HepG2 (cell line): Measurements from ENCODE around the gene LSM10. TPM values are rescaled to one million over a fixed set of nuclear protein-coding genes. Genes with fewer than 3 reads are reported as not detected.

Experiments used
- ATAC-seq: fragments of 200-7000 bp; cut with Tn5 transposase; 3 replicates; pipeline ENCODE4 v1.9.1; 2020; ENCODE audit warnings: mild to moderate bottlenecking, moderate library complexity
- BruUV-seq: library from RNA; stranded (reverse); fragments of 400-500 nt; replicated peaks from 2 replicates; lab custom pipeline; 2021; lab: Mats Ljungman, UMichigan
- CTCF ChIA-PET: fragments of 300-600 bp; formaldehyde crosslinking; extraction: SDS; loops from one replicate; lab custom pipeline; 2021; ENCODE audit warnings: low total read pairs, inconsistent platforms, low intra/inter-chr PET ratio; lab: Yijun Ruan, JAX
- POLR2A ChIA-PET: fragments of 350-600 bp; sonication (Branson Sonifier 250); formaldehyde crosslinking; loops from one replicate; lab custom pipeline; 2020; ENCODE audit warnings: antibody characterized with exemption, inconsistent platforms; lab: Yijun Ruan, JAX
- DNase-seq: peaks from one replicate; pipeline ENCODE4 v3.0.0-alpha.2; 2015; ENCODE audit warnings: low spot score
- FAIRE-seq: peaks from 3 replicates; lab custom pipeline; 2011; peaks lifted over from hg19 to GRCh38; lab: Jason Lieb, UNC
- H2AFZ ChIP-seq: one replicate; pipeline ENCODE4 v1.6.1; 2011; ENCODE audit warnings: low read length, inconsistent platforms
- H3K27ac ChIP-seq: fragments of 300-600 bp; 3 replicates; pipeline ENCODE4 v1.8.0; 2011; ENCODE audit warnings: mixed run types, mild to moderate bottlenecking, mixed read lengths, low read length, inconsistent platforms; ENCODE audit not compliant: insufficient read depth; ENCODE audit errors: extremely low read length
- H3K27me3 ChIP-seq, 2 experiments: fragments of 200-600 bp in 1 of 2; 2 replicates in 1 of 2; 3 replicates in 1 of 2; pipeline versions ENCODE4 v1.6.0 to v1.8.0; 2011; ENCODE audit warnings: low read length in 2 of 2, mild to moderate bottlenecking in 2 of 2, moderate library complexity in 2 of 2, inconsistent platforms in 1 of 2; ENCODE audit not compliant: insufficient read depth in 2 of 2, control insufficient read depth in 1 of 2
- H3K36me3 ChIP-seq, 2 experiments: fragments of 200-600 bp in 1 of 2; replicated peaks in 1 of 2; 2 replicates in 1 of 2; 3 replicates in 1 of 2; pipeline versions ENCODE4 v1.5.1 to v1.8.0; 2011; ENCODE audit warnings: low read length in 2 of 2, inconsistent platforms in 1 of 2; ENCODE audit not compliant: insufficient read depth in 2 of 2, control insufficient read depth in 1 of 2
- H3K4me1 ChIP-seq: 2 replicates; pipeline ENCODE4 v1.5.1; 2012; ENCODE audit warnings: low read length, inconsistent platforms; ENCODE audit not compliant: insufficient read depth
- H3K4me2 ChIP-seq: 2 replicates; pipeline ENCODE4 v1.6.0; 2011; ENCODE audit warnings: low read depth, low read length, inconsistent platforms
- H3K4me3 ChIP-seq, 3 experiments: fragments of 200-600 bp in 1 of 3; sonication (generic), shearing (Covaris generic) in 1 of 3; replicated peaks in 1 of 3; 2 replicates each; pipeline ENCODE4 v1.5.1; 2011 to 2016; ENCODE audit warnings: low read length in 3 of 3, inconsistent platforms in 2 of 3, low read depth in 2 of 3, mild to moderate bottlenecking in 2 of 3, control low read depth in 1 of 3, mixed read lengths in 1 of 3; ENCODE audit not compliant: insufficient read depth in 1 of 3
- H3K79me2 ChIP-seq: one replicate; pipeline ENCODE4 v1.6.1; 2011; ENCODE audit warnings: low read length, inconsistent platforms; ENCODE audit not compliant: insufficient read depth
- H3K9ac ChIP-seq: 2 replicates; pipeline ENCODE4 v1.6.0; 2011; ENCODE audit warnings: mild to moderate bottlenecking, low read depth, low read length, inconsistent platforms; ENCODE audit not compliant: insufficient read depth
- H3K9me3 ChIP-seq: 2 replicates; pipeline ENCODE4 v1.5.1; 2012; ENCODE audit warnings: mild to moderate bottlenecking, low read length
- H4K20me1 ChIP-seq: 2 replicates; pipeline ENCODE4 v1.6.0; 2011; ENCODE audit warnings: inconsistent platforms, mild to moderate bottlenecking, low read length, moderate library complexity; ENCODE audit not compliant: insufficient read depth
- CHD2 ChIP-seq: IDR thresholded peaks from 2 replicates; pipeline ENCODE4 v1.6.1; 2011; ENCODE audit warnings: low read depth, low read length, improper control_type of control experiment
- FOXA3 ChIP-seq: IDR thresholded peaks from 2 replicates; pipeline ENCODE4 v1.6.1; 2016; ENCODE audit warnings: missing genetic modification reagents, missing compliant biosample characterization
- JDP2 ChIP-seq: sonication (generic); formaldehyde crosslinking; IDR thresholded peaks from 2 replicates; pipeline ENCODE4 v1.8.1; 2022; ENCODE audit warnings: missing genetic modification reagents, borderline replicate concordance
- LBX2 ChIP-seq: sonication (generic); formaldehyde crosslinking; IDR thresholded peaks from 2 replicates; pipeline ENCODE4 v1.5.0; 2020; ENCODE audit warnings: missing genetic modification reagents, mild to moderate bottlenecking, borderline replicate concordance
- MXD3 ChIP-seq: IDR thresholded peaks from 2 replicates; pipeline ENCODE4 v1.6.1; 2016; ENCODE audit warnings: mild to moderate bottlenecking, missing biosample characterization, missing genetic modification reagents
- ZNF644 ChIP-seq: IDR thresholded peaks from 2 replicates; pipeline ENCODE4 v1.6.1; 2016; ENCODE audit warnings: low read depth
- ZNF660 ChIP-seq: sonication (generic); formaldehyde crosslinking; IDR thresholded peaks from 2 replicates; pipeline ENCODE4 v1.5.1; 2020; ENCODE audit warnings: mild to moderate bottlenecking, low read depth, missing genetic modification reagents, borderline replicate concordance
- WGBS: methylation state at CpG from one replicate; pipeline ENCODE4 v1.1.6; 2017; ENCODE audit warnings: low lambda C conversion rate; 5-methylcytosine and 5-hydroxymethylcytosine counted together
- in situ Hi-C: cut with HindIII; loops from 2 replicates; pipeline ENCODE4 v1.10.0; 2017; ENCODE audit warnings: low pct_unique_long_range_greater_than_20kb; ENCODE audit not compliant: extremely low pct_ligation_motif_present
- intact Hi-C: fragments of 100-400 bp; cut with micrococcal nuclease; formaldehyde crosslinking; loops from one replicate; pipeline ENCODE4 v1.10.0; 2022; ENCODE audit not compliant: unreplicated experiment
- polyA plus RNA-seq, 8 experiments: library from polyadenylated mRNA; depleted of rRNA in 3 of 8; stranded (reverse) in 7 of 8; unstranded in 1 of 8; fragments of >200 nt; fragmentation: Illumina TruSeq in 4 of 8; extraction: Trizol in 4 of 8; gene quantifications; 2 replicates each; pipeline versions ENCODE4 v1.2.1 to v1.2.3, GENCODE V29; 2011 to 2016; ENCODE audit warnings: low read depth in 4 of 8, missing spikeins in 1 of 8, mixed read lengths in 1 of 8; ENCODE audit not compliant: insufficient read depth in 1 of 8
- total RNA-seq, 5 experiments: library from RNA; depleted of rRNA; stranded (reverse); fragments of >200 nt; fragmentation: Illumina TruSeq; extraction: Trizol; gene quantifications; 2 replicates each; pipeline ENCODE4 v1.2.3, GENCODE V29; 2016; ENCODE audit warnings: low read depth in 1 of 5
- TF ChIP-seq, protein P1 (sequence below): sonication (generic); formaldehyde crosslinking; IDR thresholded peaks from 2 replicates; pipeline ENCODE4 v1.8.1; 2023; ENCODE audit warnings: mild to moderate bottlenecking, missing genetic modification reagents
- TF ChIP-seq, protein P2 (sequence below): sonication (generic); formaldehyde crosslinking; IDR thresholded peaks from 2 replicates; pipeline ENCODE4 v1.5.0; 2020; ENCODE audit warnings: mild to moderate bottlenecking, missing genetic modification reagents
- TF ChIP-seq, protein P3 (sequence below): sonication (generic); formaldehyde crosslinking; IDR thresholded peaks from 2 replicates; pipeline ENCODE4 v1.4.0; 2020; ENCODE audit warnings: missing genetic modification reagents

The LSM10 gene
- total and polyA plus RNA-seq, 2 of the 13 experiments (the other 11 are each of a cell fraction or from before 2014, with no cell fraction given), result 14.0 to 52.0 TPM

GRCh38 chr1:36400514-36400824, 2.8 kb upstream of the LSM10 start (continued):
- TF ChIP-seq CHD2 (no peak), JDP2 (CRISPR knock-in tag) (no peak), ZNF660 (CRISPR knock-in tag) (no peak), LBX2 (0 out of 2 replicates have a peak, but pooled peaks have one; percentile 20), MXD3 (0 out of 2 replicates have a peak, but pooled peaks have one; percentile 10), ZNF644 (no peak)
- TF ChIP-seq, protein P1, sequence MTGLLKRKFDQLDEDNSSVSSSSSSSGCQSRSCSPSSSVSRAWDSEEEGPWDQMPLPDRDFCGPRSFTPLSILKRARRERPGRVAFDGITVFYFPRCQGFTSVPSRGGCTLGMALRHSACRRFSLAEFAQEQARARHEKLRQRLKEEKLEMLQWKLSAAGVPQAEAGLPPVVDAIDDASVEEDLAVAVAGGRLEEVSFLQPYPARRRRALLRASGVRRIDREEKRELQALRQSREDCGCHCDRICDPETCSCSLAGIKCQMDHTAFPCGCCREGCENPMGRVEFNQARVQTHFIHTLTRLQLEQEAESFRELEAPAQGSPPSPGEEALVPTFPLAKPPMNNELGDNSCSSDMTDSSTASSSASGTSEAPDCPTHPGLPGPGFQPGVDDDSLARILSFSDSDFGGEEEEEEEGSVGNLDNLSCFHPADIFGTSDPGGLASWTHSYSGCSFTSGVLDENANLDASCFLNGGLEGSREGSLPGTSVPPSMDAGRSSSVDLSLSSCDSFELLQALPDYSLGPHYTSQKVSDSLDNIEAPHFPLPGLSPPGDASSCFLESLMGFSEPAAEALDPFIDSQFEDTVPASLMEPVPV, result 0 out of 2 replicates have a peak, but pooled peaks have one; percentile 11

- Histone ChIP-seq H2AFZ (no peak overlapping the region), H3K4me3 (peak overlapping the region in 2 of 3 experiments; percentile 87 to 92; a peak in 3 of 6 replicates), H3K36me3 (peaks cover 3 to 8% of the 10 kb centered on the region in 2 experiments; a peak in 4 of 5 replicates), H4K20me1 (no peaks in the 10 kb centered on the region), H3K27ac (peak overlapping the region; percentile 80), H3K79me2 (peaks cover 15% of the 10 kb centered on the region), H3K27me3 (no peaks in the 10 kb centered on the region; a peak in 1 of 5 replicates), H3K9me3 (no peaks in the 10 kb centered on the region), H3K4me2 (peak overlapping the region; percentile 81), H3K4me1 (peaks cover 41% of the 10 kb centered on the region), H3K9ac (peak overlapping the region; percentile 94; the same call in 1 of the 2 replicates)
- ATAC-seq (no peak), FAIRE-seq (no peak), DNase-seq (no peak)
- ChIA-PET CTCF (no interaction called here), POLR2A (interaction anchor here (1.0 to 8.5 kb wide), 3 partner anchors 10 to 19 kb away, joined by 3 to 391 read pairs (median 32); partner anchors contain the start of gene STK40)
- WGBS, result 65% methylated on average over 7 of the region's 7 CpGs
- no peak for TF ChIP-seq FOXA3 (CRISPR knock-in tag)
- TF ChIP-seq, protein P2, sequence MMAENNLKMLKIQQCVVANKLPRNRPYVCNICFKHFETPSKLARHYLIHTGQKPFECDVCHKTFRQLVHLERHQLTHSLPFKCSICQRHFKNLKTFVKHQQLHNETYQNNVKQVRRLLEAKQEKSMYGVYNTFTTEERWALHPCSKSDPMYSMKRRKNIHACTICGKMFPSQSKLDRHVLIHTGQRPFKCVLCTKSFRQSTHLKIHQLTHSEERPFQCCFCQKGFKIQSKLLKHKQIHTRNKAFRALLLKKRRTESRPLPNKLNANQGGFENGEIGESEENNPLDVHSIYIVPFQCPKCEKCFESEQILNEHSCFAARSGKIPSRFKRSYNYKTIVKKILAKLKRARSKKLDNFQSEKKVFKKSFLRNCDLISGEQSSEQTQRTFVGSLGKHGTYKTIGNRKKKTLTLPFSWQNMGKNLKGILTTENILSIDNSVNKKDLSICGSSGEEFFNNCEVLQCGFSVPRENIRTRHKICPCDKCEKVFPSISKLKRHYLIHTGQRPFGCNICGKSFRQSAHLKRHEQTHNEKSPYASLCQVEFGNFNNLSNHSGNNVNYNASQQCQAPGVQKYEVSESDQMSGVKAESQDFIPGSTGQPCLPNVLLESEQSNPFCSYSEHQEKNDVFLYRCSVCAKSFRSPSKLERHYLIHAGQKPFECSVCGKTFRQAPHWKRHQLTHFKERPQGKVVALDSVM (CRISPR knock-in tag), result 0 out of 2 replicates have a peak, but pooled peaks have one; percentile 31
- TF ChIP-seq, protein P3, sequence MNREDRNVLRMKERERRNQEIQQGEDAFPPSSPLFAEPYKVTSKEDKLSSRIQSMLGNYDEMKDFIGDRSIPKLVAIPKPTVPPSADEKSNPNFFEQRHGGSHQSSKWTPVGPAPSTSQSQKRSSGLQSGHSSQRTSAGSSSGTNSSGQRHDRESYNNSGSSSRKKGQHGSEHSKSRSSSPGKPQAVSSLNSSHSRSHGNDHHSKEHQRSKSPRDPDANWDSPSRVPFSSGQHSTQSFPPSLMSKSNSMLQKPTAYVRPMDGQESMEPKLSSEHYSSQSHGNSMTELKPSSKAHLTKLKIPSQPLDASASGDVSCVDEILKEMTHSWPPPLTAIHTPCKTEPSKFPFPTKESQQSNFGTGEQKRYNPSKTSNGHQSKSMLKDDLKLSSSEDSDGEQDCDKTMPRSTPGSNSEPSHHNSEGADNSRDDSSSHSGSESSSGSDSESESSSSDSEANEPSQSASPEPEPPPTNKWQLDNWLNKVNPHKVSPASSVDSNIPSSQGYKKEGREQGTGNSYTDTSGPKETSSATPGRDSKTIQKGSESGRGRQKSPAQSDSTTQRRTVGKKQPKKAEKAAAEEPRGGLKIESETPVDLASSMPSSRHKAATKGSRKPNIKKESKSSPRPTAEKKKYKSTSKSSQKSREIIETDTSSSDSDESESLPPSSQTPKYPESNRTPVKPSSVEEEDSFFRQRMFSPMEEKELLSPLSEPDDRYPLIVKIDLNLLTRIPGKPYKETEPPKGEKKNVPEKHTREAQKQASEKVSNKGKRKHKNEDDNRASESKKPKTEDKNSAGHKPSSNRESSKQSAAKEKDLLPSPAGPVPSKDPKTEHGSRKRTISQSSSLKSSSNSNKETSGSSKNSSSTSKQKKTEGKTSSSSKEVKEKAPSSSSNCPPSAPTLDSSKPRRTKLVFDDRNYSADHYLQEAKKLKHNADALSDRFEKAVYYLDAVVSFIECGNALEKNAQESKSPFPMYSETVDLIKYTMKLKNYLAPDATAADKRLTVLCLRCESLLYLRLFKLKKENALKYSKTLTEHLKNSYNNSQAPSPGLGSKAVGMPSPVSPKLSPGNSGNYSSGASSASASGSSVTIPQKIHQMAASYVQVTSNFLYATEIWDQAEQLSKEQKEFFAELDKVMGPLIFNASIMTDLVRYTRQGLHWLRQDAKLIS (CRISPR knock-in tag), result no peak
- in situ Hi-C loops (no loop called here), intact Hi-C loops (no loop called here)
- BruUV-seq, result no TSS peak
These were observed 766 bp upstream of the LSM10 start for GRCh38 chr1:36398370-36398977.
